Thyroid gland (tissue), 4 donors: ENCODE data around the gene RASA1.

Source experiments
- CTCF ChIP-seq, 6 experiments: fragments of 200-600 bp in 3 of 6; fragments of 450-650 bp in 3 of 6; sonication (generic) in 3 of 6; IDR thresholded peaks; one replicate each; pipeline ENCODE4 v1.5.1; 2016 to 2019; ENCODE audit warnings: antibody characterized with exemption in 6 of 6, mild to moderate bottlenecking in 2 of 6, inconsistent platforms in 1 of 6, moderate library complexity in 1 of 6
- POLR2A ChIP-seq, 2 donors: fragments of 450-650 bp; IDR thresholded peaks; one replicate each; pipeline ENCODE4 v1.6.1; 2017; ENCODE audit warnings: antibody characterized with exemption in 2 of 2, mild to moderate bottlenecking in 2 of 2, moderate library complexity in 1 of 2

- TF ChIP-seq CTCF (IDR thresholded peaks at IDR 0.05) = no peak
- TF ChIP-seq POLR2A (IDR thresholded peaks at IDR 0.05) = no peak
These were observed 73.0 kb downstream of the RASA1 start for GRCh38 chr5:87340716-87341115.
